ENCODE data around the gene RGS6. TPM values are rescaled to one million over a fixed set of nuclear protein-coding genes. Genes with fewer than 3 reads are reported as not detected.

Gene RGS6
- total RNA-seq, 1 experiment from 2014 or later = not detected

- H3K4me2 ChIP-seq (ENCODE audit: low read length) = no peak overlapping the region
- POLR2A ChIA-PET (ENCODE audit: unreplicated experiment) = interaction anchor here (0.7 kb wide), 1 partner anchor 40 kb away, joined by 3 read pairs; no protein-coding TSS in a partner anchor
- no peaks in the 10 kb centered on the region for H4K20me1 ChIP-seq (ENCODE audit: low read length)
- CTCF ChIA-PET = interaction anchor here (0.6 to 5.3 kb wide), 3 partner anchors 392 to 773 kb away, joined by 3 to 58 read pairs (median 39); no protein-coding TSS in a partner anchor
- no peaks in the 10 kb centered on the region for H3K9me3 ChIP-seq (ENCODE audit: low read length)
- ATAC-seq = no peak
- no peak overlapping the region for H2AFZ ChIP-seq (ENCODE audit: low read length)
- no peak overlapping the region for H3K4me3 ChIP-seq (ENCODE audit: low read length)
- H3K9ac ChIP-seq (ENCODE audit: low read length) = no peak overlapping the region
- intact Hi-C loops (cut with micrococcal nuclease) = no loop called here
- no peak overlapping the region for H3K27ac ChIP-seq (ENCODE audit: low read length)
- peaks cover 11% of the 10 kb centered on the region for H3K4me1 ChIP-seq (ENCODE audit: insufficient read depth, low read length)
- TF ChIP-seq EZH2phosphoT487 (IDR thresholded peaks at IDR 0.05; ENCODE audit: borderline replicate concordance, low read length) = no peak
- TF ChIP-seq EZH2 (IDR thresholded peaks at IDR 0.05; ENCODE audit: low read length, unreplicated experiment) = no peak
- TF ChIP-seq, protein P1, sequence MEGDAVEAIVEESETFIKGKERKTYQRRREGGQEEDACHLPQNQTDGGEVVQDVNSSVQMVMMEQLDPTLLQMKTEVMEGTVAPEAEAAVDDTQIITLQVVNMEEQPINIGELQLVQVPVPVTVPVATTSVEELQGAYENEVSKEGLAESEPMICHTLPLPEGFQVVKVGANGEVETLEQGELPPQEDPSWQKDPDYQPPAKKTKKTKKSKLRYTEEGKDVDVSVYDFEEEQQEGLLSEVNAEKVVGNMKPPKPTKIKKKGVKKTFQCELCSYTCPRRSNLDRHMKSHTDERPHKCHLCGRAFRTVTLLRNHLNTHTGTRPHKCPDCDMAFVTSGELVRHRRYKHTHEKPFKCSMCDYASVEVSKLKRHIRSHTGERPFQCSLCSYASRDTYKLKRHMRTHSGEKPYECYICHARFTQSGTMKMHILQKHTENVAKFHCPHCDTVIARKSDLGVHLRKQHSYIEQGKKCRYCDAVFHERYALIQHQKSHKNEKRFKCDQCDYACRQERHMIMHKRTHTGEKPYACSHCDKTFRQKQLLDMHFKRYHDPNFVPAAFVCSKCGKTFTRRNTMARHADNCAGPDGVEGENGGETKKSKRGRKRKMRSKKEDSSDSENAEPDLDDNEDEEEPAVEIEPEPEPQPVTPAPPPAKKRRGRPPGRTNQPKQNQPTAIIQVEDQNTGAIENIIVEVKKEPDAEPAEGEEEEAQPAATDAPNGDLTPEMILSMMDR (conservative IDR thresholded peaks at IDR 0.05; ENCODE audit: low read depth, low read length) = no peak
- no peaks in the 10 kb centered on the region for H3F3A ChIP-seq (ENCODE audit: low read length, unreplicated experiment)
- BruUV-seq (replicated peaks) = no TSS peak
- H3K27me3 ChIP-seq (ENCODE audit: low read length) = peaks cover 23% of the 10 kb centered on the region
- H3K36me3 ChIP-seq (ENCODE audit: low read depth, low read length) = no peaks in the 10 kb centered on the region
- no peaks in the 10 kb centered on the region for H3K9me2 ChIP-seq (replicated peaks; ENCODE audit: low read length)
- no peaks in the 10 kb centered on the region for H3K79me2 ChIP-seq (ENCODE audit: low read length)
- DNase-seq = no peak
Observed at GRCh38 chr14:72512925-72513324, 580.7 kb downstream of the RGS6 start.

GRCh38 chr14:72513346-72513745, 581.1 kb downstream of the RGS6 start:
- peak overlapping the region; percentile 57 for H2AFZ ChIP-seq (ENCODE audit: low read length)
- H4K20me1 ChIP-seq (ENCODE audit: low read length) = no peaks in the 10 kb centered on the region
- CTCF ChIA-PET = interaction anchor here (0.5 to 5.3 kb wide), 17 partner anchors 8 to 523 kb away, joined by 3 to 58 read pairs (median 6); partner anchors contain the start of genes DCAF4 and DPF3
- H3K9me2 ChIP-seq (replicated peaks; ENCODE audit: low read length) = no peaks in the 10 kb centered on the region
- no peak overlapping the region for H3K27ac ChIP-seq (ENCODE audit: low read length)
- TF ChIP-seq, protein P1 (conservative IDR thresholded peaks at IDR 0.05; ENCODE audit: low read depth, low read length) = no peak
- TF ChIP-seq EZH2 (IDR thresholded peaks at IDR 0.05; ENCODE audit: low read length, unreplicated experiment) (no peak), EZH2phosphoT487 (IDR thresholded peaks at IDR 0.05; ENCODE audit: borderline replicate concordance, low read length) (no peak)
- H3K9ac ChIP-seq (ENCODE audit: low read length) = no peak overlapping the region
- POLR2A ChIA-PET (ENCODE audit: unreplicated experiment) = interaction anchor here (0.7 kb wide), 1 partner anchor 41 kb away, joined by 3 read pairs; no protein-coding TSS in a partner anchor
- no peaks in the 10 kb centered on the region for H3K36me3 ChIP-seq (ENCODE audit: low read depth, low read length)
- H3K4me3 ChIP-seq (ENCODE audit: low read length) = no peak overlapping the region
- peaks cover 23% of the 10 kb centered on the region for H3K27me3 ChIP-seq (ENCODE audit: low read length)
- no peaks in the 10 kb centered on the region for H3F3A ChIP-seq (ENCODE audit: low read length, unreplicated experiment)
- no peak for DNase-seq
- no peaks in the 10 kb centered on the region for H3K9me3 ChIP-seq (ENCODE audit: low read length)
- H3K4me1 ChIP-seq (ENCODE audit: insufficient read depth, low read length) = peaks cover 11% of the 10 kb centered on the region
- H3K79me2 ChIP-seq (ENCODE audit: low read length) = no peaks in the 10 kb centered on the region
- intact Hi-C loops (cut with micrococcal nuclease) = no loop called here
- BruUV-seq (replicated peaks) = no TSS peak
- no peak for ATAC-seq
- no peak overlapping the region for H3K4me2 ChIP-seq (ENCODE audit: low read length)
